HG02938 (cell line): ENCODE data around the gene XRCC4.
A peak's percentile ranks its signal among the peaks of the same experiment; 100 is the strongest.
"Not testable (repeated sequence)": the region's sequence is repeated elsewhere in the genome, so short reads cannot be mapped to it uniquely, and the experiment has no call there.

Experiments used
- ATAC-seq: cut with Tn5 transposase; IDR thresholded peaks from one replicate; pipeline ENCODE4 v1.9.1; 2021; ENCODE audit warnings: mild to moderate bottlenecking, moderate library complexity; ENCODE audit not compliant: unreplicated experiment

The XRCC4 gene

DNA sequence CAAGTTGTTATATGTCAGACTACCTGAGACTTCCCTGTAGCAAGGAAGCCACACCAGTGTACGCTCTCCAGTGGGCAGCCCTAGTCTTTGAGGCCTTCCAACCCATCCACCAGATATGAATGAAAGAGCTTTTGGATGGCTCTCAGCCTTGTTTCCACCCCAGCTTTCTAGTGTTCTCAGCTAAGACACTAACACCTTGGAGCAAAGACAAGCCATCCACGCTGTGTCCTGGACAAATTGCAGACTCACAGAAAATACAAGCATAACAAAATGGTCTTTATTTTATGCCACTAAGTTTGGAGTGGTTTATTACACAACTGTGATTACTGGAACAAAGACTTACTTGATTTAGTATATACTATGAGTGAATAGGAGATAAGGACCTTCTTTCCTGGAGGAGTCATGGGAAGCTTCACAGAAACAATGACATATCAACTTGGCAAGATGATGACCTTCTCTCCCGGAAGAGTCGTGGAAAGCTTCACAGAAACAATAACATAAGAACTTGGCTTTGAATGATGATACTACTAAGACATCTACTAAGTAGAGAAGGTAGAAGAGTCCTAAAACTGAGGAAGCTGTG is 260.2 kb downstream of the XRCC4 start:
- ATAC-seq = no peak

DNA sequence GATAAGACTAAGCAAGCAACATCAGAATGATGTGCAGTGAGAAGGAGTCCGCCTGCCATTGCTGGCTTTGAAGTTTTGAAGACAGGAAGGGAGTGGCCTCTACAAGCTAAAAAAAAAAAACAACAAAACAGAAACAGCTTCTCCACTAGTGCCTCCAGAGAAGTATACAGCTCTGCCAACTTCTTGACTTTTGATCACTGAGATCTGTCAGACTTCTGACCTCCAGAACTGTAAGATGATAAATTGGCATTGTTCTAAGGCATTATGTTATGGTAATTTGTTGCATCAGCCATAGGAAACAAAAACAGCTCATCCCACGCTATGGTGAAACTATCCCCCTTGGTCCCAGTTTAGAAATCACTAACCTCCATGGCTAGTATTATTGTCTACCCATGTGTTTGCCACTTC is 263.2 kb downstream of the XRCC4 start:
- no peak for ATAC-seq

DNA sequence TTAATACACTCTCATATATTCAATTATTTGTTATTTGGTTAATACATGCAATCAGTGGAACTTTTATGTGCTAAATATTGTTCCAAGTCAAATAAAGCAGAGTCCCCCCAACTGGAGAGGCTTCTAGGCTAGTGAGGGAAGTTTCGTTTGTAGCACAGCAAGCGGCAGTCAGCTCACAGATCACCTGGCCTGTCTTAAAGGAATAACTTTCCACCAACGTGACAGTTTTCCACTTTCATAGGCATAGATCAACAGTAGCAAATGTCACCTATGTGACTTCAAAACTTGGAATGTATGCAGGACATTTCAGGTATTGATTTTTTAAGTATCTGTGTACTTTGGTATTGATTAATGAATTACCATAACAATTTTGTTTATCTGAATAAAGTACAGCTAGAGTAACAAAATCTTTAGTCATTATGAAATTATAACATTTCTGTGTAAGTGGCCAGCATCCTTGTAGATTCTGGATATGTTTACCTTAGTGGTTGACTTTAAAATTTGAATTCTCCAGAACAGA is 264.5 kb downstream of the XRCC4 start:
- no peak for ATAC-seq

DNA sequence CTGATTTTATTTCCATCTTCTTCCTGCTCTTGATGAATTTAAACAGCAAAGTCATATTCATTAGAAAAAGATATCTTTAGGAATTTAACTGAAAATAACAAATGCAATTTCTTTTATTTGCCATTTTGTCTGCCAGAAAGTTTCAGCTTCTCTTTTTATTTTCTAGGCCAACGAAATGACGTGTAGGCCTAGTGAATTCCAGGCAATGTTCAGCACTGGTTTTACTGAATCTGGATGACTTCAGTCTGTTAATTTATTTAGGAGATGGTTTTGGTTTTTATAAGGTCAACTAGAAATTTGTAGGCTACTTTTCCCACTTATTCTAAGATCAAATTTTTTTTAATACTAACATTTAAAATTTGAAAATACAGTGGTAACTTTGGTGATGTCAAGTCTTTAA is 265.1 kb downstream of the XRCC4 start:
- no peak for ATAC-seq

DNA sequence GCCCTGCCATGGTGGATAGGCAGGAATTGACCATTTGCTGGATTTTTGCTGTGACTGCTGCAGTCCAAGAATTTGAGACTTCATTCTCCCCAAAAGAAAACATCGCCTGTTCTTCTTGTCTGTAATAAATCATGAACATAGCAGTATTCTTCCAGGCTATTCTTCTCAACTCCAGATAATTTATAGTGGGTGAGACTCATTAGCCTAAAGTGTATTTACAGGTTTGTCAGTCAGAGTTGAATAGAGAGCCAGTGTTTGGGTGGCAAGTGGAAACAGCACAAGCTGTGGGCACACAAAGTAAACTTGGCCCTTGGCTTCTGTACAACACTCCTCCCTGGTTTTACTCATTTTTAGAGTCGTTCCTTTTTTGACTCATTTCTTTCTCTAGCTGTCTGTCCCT is 266.0 kb downstream of the XRCC4 start:
- ATAC-seq = no peak

DNA sequence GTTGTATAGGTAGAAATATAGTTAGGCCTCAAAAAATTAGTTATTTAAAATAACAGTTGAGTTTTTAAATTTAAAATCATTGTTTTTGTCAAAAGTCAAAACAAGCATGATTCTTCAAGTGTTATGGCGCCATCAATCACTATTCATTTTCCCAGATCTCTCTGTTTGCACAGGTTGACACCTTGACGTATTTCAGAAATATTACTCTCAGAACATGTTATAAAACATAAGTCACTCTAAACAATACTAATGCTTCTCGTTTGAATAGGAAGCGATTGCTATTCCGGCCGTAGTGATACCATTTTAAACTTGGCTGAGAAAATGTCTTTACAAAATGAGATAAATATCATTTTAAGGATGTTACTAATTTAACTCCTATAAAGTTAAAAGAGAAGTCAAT is 268.1 kb downstream of the XRCC4 start:
- ATAC-seq = no peak

DNA sequence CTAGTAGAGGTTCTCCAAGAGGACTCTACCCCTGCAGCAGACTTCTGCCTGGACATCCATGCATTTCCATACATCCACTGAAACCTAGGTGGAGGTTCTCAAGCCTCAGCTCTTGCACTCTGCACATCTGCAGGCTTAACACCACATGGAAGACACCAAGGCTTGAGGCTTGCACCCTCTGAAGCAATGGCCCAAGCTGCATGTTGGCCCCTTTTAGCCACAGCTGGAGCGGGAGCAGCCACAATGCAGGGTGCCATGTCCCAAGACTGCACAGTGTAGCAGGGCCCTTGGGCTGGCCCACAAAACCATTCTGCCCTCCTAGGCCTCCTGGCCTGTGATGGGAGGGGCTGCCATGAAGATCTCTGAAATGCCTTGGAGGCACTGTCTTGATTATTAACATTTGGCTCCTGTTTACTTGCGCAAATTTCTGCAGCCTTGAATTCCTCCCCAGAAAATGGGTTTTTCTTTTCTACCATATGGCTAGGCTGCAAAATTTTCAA is 271.0 kb downstream of the XRCC4 start:
- ATAC-seq = no peak

DNA sequence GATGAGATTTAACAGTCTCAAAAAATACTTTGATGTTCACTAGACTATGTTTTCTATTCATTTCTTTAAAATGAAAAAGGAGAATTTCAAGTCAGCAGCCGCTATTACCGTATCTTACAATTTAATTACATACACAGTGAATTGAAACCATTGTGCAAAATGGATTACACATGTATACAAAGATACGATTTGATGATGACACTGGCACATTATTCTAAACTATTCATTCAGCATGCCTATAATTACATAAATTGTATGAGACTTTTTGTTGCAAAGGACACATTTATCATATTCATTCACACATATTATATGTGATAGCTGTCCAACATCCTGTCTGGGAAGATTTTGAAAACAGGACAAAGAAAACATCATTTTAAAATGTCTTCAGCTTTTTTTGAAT is 275.9 kb downstream of the XRCC4 start:
- no peak for ATAC-seq

DNA sequence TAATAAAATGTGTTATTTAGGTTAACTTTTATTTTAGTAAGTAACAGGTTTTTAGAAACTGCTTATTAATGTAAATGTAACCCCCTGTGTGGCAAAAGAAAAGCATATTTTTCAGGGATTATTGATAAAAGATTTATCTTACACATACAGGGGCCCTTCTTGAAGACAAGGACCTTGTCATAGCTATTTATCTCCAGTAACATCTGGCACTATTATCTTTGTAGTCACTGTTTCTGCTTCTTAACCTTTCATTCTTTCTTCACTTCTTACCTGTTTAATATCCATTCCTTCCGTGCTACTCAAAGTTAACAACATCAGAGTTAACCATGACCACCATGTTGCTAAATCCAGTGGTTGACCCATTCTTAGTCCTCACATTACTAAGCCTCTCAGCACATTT is 276.4 kb downstream of the XRCC4 start:
- ATAC-seq = no peak

DNA sequence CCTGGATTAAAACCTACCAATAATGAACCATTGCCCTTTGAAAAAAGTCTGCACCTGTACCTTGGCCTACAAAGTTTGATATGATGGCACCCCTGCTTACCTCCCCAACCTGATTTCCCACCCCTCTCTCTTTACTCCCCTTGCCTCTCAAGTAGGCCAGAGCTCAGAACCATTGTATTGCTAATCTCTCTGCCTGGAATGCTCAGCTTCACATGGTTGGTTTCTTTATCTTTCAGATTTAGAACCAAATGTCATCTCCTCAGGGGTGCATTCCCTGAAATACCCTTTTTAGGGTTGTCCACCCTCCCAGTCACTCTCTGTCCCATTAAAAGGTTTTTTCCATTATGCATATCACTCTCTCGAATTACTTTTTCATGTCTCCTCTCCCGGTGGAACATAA is 277.6 kb downstream of the XRCC4 start:
- no peak for ATAC-seq

DNA sequence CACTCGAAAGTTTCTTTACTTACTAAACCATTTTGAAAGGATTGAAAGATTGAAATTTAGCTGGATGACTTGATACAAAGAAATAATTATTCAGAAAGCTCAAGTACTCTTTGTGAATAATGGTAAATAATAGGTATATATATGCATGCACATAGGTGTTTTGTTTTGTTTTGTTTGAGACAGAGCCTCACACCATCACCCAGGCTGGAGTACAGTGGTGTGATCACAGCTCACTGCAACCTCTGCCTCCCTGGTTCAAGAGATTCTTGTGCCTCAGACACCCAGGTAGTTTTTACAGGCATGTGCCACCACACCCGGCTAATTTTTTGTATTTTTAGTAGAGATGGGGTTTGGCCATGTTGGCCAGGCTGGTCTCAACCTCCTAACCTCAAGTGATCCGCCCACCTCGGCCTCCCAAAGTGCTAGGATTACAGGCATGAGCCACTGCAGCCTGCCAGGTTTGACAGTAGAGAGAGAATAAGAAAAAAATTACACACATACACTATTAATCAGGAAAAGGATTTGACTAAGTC is 278.2 kb downstream of the XRCC4 start:
- ATAC-seq = not testable (repeated sequence)

DNA sequence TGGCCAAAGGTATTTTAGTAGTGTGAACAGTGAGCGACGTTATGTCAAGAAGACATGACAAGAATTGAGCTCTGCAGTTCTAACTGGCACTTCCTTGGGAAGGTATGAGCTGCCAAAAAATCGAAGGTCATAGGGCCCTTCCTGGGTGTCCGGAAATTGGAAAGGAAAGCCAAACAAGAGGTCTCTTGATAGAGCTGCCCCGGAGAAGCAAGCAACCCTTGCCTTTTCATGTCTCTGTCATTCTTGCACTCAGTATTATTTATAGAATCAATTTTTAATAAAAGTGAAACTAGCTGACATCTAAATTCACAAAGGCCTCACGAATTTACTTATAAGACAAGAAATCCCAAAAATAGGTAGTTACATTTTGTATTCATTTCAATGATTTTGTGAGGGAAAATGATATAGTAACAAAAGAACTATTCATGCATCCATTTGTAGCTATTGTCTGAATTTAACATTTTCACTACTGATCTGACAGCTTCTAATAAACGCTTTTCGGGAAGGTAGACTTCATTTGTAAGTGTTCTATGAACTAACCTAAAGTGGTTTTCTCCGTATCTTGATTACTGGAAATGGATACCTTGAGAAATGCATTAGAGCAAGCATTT is 280.4 kb downstream of the XRCC4 start:
- no peak for ATAC-seq

DNA sequence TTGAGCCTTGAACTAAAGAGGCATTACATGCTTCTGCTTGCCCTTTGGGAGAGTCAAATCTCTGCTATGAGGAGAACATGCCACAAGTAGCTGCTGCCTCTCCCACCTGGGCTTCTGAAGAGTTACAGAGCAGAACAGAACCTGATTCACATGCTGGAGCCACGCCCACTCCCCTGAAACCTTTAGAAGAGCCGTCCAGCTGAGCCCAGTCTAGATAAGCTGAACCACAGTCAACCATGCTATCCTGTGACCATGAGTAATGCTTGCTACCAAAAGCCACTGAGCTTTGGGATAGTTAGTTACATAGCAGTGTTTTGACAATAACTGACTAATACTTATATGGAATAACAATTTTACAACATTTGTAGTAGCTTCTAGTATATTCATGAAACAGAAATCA is 283.2 kb downstream of the XRCC4 start:
- no peak for ATAC-seq

DNA sequence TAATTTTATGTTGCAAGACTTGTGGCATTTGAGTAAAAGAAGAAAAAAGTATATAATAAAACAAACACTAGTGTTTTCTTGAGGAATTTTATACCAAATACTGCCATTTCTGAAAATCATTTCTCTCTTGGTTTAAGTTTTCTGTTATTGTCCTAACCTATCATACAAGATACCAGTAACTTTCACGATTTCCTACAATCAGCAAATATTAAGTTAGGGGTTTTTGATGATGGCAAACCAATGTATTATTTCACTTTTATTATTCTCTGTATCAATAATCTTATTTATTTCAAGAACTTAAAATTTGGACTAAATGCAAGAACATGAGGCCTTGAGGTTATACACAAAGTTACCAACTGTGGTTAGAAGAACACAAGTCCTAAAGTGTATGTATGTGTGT is 285.2 kb downstream of the XRCC4 start:
- ATAC-seq = no peak

DNA sequence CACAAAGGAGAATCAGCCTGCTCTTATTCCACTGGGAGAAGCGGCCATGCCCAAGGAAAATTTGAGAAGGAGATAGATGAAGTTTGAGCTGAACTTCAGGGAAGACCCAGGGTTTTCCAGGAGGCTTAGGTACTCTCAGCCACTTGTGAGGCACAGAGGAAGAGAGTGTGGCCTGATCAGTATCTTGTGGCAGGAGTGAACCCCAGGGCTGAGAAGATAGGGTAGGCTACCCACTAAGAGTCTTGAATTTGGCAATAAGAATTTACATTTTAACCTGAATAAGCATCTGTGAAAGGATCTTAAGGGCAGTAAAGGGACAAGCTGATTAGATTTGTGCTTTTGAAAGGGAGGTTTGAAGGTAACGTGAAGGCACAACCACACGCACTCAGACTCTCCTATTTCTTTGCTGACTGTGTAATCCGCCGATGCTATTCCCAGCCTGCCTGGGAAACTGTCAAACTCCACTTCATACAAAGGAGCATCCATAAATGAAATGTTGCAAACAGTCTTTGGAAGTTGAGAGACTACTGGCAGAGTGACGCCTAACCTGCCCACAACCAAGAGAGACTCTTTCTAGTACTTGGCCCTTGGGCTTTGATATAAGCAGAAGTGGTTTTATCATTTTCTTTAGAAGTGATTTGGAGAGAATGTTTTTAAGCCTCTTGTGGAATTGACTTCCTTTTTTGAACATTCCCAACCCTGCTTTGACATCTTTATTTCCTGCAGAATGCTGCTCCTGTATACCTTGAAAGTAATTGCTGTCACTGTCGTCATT is 286.0 kb downstream of the XRCC4 start:
- ATAC-seq = no peak

DNA sequence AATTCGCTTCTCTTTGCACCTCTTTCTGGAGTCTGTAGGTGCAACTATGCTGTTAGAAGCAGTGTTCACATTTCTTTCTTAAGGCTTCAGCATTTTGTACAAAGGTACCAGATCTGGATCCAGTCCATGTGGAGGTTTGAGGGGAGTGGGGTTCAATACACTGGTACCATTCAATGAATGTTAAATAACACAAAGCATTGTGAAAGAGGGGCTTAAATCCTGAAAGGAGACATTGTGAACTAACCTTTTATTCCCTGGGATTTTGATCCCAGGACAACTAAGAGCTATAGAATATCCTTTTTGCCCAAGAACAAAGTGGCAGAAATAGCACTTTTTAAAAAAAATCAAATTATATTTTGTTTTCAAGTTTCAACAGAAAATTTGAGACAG is 286.5 kb downstream of the XRCC4 start:
- no peak for ATAC-seq

DNA sequence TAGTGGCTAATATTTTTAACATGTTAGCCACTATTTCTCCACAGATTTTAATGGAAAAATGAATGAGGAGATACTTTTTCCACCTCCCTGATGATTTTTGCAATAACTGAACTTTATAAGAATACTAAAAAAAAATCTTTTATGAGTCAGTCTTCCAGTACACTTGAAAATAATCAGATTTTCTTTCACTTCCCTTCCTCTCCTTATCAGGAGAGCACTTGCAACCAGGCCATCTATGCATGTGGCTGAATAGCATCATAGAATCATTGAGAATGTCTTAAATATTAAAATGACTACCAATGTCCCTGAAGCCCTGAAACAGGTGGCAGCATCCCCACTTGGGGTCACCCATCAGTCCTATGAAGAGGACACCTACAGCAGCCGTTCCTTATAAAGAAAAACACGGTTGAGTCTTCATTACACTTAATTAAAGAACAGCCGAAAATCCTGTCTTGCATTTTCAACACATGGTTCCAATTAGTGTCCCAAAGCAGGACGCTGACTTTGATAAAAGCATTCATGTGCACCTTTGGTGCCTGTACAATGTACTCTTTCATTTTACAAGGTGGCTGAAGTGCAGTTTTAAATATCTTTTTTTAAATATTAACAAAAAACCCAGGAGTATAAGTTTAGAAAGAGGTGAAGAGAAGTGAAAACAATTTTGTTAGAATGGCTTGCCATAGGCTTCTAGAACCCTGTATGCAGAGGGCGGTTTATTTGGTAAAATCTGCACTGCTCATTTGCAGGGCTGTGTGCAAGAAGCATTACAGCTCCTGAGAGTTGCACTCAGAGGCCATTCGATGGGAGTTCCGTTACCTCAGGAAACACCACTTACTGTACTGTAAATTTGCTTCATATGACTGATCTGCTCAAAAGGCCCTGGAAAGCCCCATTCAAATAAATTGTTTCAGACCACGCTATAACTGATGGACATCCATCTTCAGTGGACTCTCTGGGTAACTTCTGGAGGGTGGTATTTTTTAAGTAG is 287.3 kb downstream of the XRCC4 start:
- ATAC-seq = peak; percentile 64

DNA sequence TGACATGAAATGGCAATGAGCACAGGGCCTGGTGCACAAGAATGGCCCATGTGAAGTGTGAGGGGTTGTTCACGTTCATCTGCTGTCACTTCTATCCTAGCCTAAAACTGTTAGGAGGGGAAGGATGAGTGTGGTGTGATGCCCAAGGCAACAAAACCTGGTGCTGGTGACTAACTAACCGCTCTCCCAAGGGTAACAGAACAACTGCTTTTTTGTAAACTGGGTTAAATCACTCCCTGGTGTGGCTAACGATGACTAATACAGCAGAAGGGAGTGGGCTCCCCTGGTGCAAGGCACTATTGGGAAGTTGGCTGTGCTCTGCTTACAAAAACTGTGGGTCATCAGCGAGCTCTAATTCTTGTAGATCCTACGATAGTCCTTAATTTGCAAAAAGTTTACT is 291.0 kb downstream of the XRCC4 start:
- ATAC-seq = peak; percentile 26

DNA sequence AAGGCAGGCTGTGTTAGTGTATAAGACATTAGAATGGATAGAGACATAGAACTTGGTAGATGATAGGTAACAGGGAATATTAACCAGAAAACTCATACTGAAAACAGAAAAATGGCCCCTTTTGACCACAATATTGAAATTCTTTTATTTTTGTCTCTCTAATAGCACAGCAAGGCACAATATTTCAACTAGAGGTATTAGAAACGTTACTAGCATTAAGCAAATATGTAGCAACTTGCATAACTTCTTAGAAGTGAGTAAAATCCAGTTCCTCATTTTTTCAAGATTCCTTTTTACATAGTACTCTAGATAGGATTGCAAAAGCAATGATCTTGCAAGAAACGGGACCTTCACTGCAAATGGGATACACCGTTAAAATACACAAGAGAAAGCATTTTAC is 291.5 kb downstream of the XRCC4 start:
- ATAC-seq = peak; percentile 45

DNA sequence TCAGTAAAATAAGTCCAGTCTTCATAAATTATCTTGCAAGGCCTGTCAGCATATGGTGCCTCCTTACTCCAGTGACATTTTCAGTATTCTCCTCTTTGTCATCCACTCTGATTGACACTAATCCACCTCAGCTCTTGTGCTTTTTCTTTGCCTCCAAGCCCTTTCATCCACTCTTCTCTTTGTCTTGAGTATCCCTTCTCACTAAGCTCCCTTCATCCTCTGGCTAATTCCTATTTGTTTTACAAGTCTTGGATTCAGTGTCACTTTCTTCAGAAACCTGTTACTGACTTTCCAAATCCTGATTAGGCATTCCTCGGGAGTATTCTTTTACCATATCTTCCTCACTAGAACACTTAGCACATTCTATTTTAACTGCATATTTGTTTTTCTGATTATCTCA is 293.6 kb downstream of the XRCC4 start:
- no peak for ATAC-seq

DNA sequence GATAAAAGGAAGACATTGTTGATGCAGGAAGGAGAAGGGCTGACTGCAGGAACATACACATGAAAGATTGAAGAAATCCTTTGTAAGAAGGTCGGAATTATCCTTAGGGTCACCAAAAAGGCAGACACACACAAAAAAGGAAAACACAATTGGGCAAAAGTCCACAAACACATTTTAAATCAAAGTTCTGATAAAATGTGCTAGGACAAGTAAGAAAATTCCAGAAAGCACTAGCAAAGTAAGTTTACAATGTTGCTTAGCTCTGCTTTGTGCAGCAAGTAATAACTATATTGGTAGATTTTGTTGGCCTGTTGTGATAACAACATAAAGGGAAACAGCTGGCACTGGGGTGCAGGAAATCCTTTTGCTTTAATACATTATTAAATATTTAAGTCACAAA is 294.4 kb downstream of the XRCC4 start:
- no peak for ATAC-seq
